GM19099 (cell line): ENCODE results near the gene TCF12.

Experiments
- POLR2A ChIP-seq: IDR thresholded peaks from 3 replicates; pipeline ENCODE4 v1.6.1; 2011; ENCODE audit warnings: low read depth; ENCODE audit not compliant: insufficient read length; ENCODE audit errors: extremely low read depth

TCF12 gene

GRCh38 chr15:57217778-57218598, 299.5 kb downstream of the TCF12 start:
- no peak for TF ChIP-seq POLR2A

GRCh38 chr15:57218826-57219576, 300.6 kb downstream of the TCF12 start:
- no peak for TF ChIP-seq POLR2A

GRCh38 chr15:57220205-57220604, 301.8 kb downstream of the TCF12 start:
- TF ChIP-seq POLR2A = no peak

- no peak for TF ChIP-seq POLR2A
Measured at GRCh38 chr15:57221134-57221533, 302.7 kb downstream of the TCF12 start.

DNA sequence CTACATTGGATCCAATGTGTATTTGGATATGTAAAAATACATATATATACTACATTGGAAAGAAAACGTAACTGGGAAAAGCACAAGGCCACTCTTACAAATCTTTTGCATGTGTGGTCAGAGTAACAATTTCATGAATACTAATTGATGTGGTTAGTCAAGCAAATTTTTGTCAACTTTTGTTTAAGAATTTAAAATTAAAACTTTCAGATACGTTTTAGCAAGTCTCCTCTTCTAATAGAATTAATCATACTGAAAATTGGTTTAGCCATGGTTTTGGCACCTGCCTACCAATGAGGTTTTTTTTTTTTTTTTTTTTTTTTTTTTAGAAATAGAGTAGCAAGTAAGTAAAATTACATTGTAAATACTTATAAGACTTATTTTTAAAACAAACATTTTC, 304.9 kb downstream of the TCF12 start:
- TF ChIP-seq POLR2A = no peak

- TF ChIP-seq POLR2A = no peak
Measured at GRCh38 chr15:57223887-57224286, 305.4 kb downstream of the TCF12 start.

DNA sequence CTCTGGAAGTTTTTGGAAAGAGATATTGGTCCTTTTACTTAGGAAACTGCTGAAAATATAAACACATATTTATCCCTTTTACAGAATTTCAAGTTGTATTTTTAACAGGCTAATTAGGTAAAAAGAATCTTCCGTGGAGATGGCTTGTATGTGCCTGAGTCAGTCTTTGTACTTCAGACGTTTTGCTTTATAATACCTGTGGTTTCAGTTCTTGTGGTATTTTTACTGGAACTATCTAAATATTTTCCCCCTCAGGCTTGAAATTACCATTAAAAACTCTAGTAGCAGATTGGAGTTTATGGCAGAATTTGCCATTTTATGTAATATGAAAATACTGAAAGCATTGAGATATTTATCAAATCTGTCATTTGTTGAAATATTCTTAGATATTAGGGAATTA, 306.2 kb downstream of the TCF12 start:
- TF ChIP-seq POLR2A = no peak

DNA sequence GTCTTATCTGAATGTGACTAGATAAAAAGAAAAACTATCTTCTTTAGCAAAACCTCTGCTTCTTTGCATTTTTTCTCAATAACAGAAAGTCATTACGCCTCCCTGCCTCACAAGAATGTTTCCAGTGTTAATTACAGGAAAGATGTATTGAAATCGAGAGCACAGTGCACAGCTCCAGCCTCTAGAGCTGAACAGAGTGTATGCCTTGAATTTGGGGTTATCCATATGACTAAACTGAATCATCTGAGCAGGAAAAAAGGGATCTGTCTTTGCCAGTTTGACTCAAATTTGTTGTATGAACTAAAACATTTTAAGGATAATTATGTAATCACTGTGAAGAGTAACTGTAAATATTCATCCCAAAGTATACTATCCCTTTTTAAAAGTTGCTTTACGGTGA, 308.7 kb downstream of the TCF12 start:
- no peak for TF ChIP-seq POLR2A

DNA sequence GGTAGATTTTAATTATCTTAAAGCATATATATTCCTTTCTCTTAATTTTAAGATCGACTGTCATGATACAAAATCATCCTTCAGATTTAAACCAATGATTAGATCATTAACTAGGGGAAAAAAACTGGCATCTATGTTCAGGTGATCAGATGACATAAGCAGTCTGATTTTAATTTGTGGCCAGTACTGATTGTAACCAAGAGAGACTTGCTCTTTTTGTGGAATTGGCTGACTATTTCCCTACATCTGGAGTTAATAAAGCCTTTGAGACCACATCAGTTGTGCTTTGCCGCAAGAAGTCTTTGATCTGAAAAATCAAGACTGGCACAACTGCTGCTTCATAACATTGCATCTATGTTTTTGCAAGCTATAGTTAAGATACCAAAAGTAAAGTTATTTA, 309.5 kb downstream of the TCF12 start:
- no peak for TF ChIP-seq POLR2A

DNA sequence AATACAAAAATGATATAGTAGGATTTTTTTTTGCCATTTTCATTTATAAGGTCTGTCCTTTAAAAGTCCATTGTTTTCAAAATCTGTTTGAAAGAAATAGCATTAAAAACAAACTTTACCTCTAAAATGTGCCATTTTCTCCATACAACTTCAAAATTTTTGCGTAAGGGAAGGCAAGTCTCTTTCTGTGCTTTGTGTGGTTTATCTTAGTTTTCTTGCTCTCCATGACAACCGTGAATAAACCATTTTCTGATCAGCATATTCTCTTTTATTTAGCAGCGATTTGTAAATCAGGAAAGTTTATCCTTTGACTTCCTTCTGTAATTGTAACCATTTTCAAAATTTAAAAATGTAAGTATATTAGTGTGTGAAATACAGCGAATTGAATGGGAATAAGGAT, 310.0 kb downstream of the TCF12 start:
- TF ChIP-seq POLR2A = no peak

- TF ChIP-seq POLR2A = no peak
Measured at GRCh38 chr15:57229051-57229450, 310.6 kb downstream of the TCF12 start.

GRCh38 chr15:57231559-57231958, 313.1 kb downstream of the TCF12 start:
- TF ChIP-seq POLR2A = no peak

- no peak for TF ChIP-seq POLR2A
Measured at GRCh38 chr15:57234156-57234555, 315.7 kb downstream of the TCF12 start.

GRCh38 chr15:57235186-57235585, 316.7 kb downstream of the TCF12 start:
- TF ChIP-seq POLR2A = no peak

- no peak for TF ChIP-seq POLR2A
Measured at GRCh38 chr15:57235873-57236272, 317.4 kb downstream of the TCF12 start.
